Stimulated activated CD8-positive, alpha-beta memory T cell treated with anti-CD3 and anti-CD28 coated beads, Interleukin-4, amount 100 ng/mL, for 48 hours (primary cell): ENCODE data around the gene TSN.

Source experiments
- DNase-seq: peaks from one replicate; pipeline ENCODE4 v3.0.0-alpha.2; 2020

Gene TSN

GRCh38 chr2:121748202-121748601, 7.2 kb upstream of the TSN start:
- no peak for DNase-seq

DNA sequence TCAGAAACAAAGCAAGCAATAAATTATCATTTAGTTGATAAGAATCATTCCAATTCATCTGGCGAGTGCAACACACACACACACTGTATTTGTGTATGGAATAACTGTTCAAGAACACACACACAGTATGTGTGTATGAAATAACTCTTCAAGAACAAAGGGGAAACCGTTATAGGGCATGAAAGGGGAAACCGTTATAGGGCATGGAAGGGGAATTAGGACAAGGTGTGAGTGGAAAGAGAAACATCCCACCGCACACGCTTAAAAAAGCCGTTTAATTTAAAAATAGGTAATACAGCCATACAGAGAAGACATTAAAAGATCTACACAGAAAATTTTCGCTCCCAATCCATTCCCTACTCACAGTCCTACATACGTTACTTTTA, 607 bp upstream of the TSN start:
- no peak for DNase-seq

GRCh38 chr2:121764681-121765228, 9.3 kb downstream of the TSN start:
- DNase-seq: no peak

DNA sequence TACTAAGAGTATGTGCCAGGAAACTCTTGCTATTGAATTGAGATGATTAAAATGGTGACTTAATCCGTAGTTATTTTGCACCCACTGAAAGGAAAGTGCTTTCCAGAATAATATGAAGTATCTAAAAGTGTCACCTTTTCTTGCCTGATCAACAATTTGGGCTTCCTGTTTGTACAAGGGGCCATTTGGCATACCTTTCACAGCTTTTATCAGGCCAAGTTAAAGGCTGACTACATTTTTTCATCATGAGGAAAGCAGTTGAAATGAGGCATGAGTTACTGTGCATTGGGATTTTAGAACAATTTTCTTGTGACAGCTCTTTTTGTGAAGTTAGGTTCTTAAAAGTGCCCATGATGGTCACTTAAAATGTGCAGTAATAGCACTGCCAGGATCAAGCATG, 11.2 kb downstream of the TSN start:
- DNase-seq: no peak

DNA sequence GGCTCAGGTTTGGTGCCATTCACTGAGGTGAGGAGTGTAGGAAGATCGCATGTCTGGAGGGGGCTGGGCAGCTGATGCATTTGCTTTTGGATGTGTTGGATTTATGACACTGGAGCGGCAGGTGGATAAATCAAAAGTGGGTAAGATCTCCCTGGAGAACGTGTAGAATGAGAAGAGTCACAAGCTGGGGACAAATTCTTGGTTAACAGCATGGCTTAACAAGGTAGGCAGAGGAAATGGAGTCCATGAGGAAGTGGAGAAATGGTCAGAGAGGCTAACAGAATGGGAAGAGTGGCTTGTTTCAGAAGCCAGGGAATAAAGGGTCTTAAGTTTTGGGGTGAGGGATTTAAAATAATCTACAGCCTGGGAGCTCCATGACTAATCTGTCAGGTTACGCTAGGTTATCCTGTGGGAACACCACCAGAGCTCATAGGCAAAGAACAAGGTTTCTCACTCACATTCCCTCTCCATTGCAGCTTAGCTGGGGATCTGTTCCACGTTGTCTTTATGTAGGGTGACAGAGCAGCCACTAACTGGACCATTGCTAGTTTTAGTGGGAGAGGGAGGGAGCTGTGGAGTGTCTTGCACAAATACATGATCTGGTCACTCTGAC, 12.8 kb downstream of the TSN start:
- DNase-seq: no peak

DNA sequence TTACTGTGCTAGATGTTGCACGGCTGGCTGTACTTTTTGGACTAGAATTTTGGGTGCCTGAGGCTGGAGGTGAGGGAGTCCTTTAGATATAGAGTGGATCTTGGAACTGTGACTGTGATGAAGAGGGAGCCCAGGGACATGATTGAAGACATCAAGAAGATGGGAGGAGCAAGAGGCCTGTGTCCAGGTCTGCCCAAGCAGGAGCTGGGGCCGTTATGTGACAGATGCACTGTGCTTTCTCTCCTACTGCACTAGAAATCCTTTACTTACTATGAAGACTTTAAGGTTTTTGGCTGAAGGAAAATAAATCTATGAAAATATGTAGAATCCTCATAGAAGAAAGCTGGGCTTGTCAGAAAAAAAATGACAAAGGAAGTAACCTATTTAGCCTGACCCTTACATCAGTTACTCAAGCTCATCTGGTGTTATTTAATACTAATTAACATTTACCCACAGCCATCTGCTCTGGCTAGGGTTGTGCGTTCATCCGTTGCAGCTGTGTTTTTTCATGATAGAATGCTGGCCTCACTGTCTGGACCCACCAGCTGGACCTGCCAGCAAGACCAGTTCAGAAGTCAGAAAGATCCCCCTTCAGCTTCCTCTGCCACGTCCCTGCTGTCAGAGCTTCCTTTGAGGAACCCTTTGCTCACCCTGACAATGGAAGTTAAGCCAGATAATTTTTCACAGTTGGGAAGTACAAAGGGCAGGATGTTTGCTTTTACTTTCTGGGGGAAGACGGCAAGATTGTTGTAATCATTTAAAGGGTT, 16.7 kb downstream of the TSN start:
- DNase-seq: no peak

- DNase-seq: no peak
These were observed 18.8 kb downstream of the TSN start for GRCh38 chr2:121774235-121774634.

- DNase-seq: no peak
These were observed 20.9 kb downstream of the TSN start for GRCh38 chr2:121776361-121776760.

- no peak for DNase-seq
These were observed 21.6 kb downstream of the TSN start for GRCh38 chr2:121776885-121777698.

DNA sequence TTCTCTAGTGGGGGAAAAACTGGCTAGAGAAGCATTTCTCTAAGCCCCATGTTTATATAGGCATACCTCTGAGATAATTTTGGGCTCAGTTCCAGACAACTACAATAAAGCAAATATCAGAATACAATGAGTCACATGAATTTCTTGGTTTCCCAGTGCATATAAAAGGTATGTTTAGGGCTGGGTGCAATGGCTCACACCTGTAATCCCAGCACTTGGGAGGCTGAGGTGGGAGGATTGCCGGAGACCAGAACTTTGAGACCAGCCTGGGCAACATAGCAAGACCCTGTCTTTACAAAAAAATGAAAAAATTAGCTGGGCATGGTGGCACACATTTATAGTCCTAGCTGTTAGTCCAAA, 22.2 kb downstream of the TSN start:
- DNase-seq: no peak

- DNase-seq: no peak
These were observed 23.5 kb downstream of the TSN start for GRCh38 chr2:121778741-121779487.

DNA sequence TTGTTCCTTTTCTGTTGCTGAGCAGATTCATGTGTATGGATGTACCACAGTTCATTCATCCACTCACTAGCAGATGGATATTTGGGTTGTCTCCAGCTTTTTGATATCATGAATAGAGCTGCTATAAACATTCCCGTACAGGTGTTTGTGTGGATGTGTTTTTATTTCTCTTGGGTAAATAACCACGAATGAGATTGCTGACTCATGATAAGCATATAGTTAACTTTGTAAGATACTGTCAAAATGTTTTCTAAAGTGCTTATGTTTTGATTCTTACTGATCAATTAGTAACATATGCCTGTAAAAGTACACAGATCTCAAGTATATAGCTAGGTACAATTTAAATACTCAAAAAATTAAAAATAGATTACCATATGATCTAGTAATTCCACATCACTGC, 27.7 kb downstream of the TSN start:
- DNase-seq: no peak

- no peak for DNase-seq
These were observed 33.2 kb downstream of the TSN start for GRCh38 chr2:121788685-121789084.

DNA sequence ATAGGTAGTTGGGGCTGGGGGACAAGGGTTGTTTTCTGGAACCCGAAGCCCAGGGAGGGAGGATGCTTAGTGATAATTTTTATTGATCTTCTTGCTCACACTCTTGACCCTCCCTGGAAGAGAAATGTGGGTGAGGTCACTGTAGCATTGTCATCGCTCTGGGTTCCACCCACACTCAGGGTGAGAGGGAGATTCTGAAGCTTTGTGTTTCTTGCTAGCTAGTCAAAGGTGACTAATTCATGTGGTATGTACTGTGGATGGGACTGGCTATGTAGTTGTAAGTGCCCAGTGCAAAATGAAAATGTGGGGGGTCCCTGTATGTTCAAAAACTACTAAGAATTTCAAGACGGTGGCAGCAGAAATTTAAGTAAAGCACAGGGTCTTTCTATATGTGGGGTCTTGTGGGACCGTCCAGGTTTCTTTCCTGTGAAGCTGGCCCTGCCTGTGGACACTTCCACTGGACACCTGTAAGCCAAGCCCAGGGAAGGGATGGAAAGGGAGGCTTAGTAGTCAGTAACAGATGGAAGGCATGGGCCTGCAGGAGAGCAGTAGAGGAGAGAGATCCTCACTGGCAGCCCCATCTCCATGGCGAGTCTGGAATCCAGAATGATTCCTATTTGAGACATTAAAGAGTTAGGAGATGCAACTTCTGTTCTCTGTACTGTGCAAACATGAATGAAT, 35.0 kb downstream of the TSN start:
- no peak for DNase-seq

DNA sequence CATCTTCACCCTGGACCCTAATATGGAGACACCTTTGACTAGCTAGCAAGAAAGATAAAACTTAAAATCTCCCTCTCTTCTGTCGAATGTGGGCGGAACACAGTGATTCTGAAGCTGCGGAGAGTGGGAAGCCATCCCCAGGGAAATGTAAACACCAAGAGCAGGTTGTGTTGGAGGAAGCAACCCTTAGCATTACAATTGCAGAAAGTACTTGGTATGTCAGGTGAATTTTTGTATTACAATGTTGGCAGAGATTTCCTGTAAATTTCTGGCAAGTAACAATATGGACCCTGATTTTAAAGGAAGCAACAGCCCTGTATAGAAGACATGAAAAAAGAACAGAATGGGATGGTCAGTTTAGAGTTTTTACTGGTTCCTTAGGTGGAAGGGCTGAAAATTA, 35.8 kb downstream of the TSN start:
- DNase-seq: no peak

DNA sequence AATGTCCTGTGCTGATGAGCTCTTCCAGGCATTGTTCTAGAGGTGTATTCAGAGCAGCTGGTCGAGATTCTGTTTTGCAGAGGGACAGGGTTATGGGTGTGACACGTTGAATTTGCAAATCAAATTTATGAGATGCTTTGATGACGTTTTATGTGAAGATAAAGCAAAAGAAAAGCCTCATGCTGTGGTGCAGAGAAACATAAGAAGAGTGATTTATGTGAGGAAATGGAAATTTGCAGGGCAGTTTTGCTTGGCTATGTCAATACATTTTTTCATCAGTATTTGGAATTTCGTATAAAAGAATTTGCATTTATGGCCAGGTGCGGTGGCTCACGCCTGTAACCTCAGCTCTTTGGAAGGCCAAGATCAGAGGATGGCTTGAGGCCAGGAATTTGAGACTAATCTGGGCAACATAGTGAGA, 36.4 kb downstream of the TSN start:
- no peak for DNase-seq

GRCh38 chr2:121793816-121794215, 38.4 kb downstream of the TSN start:
- DNase-seq: no peak

- no peak for DNase-seq
These were observed 38.8 kb downstream of the TSN start for GRCh38 chr2:121794233-121794632.

DNA sequence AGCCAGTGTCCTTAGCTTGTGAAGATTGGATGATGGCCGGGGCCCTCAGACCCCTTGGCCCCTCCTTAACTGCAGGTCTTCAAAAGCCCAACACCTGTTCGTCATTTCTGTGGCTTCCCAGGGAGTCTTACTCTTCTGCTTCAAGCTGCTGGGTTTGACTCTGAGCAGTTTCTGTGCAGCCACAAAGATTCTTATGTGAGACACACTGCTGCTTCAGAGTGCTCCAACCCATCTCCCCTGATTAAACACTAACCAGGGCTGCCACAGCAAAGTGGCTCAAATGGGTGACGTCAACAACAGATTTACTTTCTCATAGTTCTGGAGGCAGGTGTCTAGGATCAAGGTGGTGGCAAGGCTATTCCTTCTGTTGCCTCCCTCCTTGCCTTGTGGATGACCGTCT, 40.8 kb downstream of the TSN start:
- DNase-seq: no peak

DNA sequence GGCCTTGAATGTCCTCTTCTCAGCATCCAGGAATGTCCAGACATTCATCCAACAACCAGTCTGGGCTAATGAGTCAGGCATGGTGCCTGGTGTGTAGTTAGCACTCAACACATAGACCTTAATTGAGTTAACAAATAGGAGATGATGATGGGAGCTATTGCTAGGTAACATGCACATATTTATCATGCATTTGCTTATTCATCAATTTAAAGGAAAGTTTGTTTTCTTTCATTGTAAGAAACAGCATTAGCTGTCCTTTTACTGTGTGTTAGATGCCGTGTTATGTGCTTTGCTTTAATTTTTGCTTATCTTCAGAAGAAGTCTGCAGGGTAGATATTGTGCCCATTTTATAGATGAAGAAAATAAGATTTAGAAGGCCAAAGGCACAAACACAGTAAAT, 43.2 kb downstream of the TSN start:
- no peak for DNase-seq

GRCh38 chr2:121801916-121802315, 46.5 kb downstream of the TSN start:
- no peak for DNase-seq

DNA sequence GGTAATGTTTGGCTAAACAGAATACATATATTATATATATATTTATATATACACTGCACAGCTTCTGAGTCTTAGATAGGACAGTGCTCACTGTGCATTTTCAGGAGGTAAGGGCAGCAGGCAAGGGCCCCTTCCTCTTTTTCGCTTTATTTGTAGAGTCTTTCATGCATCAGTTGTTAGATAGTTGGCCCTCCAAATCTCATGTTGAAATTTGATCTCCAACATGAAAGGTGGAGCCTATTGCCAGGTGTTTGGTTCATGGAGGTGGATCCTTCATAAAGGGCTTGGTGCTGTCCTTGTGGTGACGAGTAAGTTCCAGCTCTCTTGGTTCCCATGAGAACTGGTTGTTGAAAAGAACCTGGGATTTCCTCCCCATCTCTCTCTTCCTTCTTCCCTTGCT, 48.1 kb downstream of the TSN start:
- DNase-seq: no peak

DNA sequence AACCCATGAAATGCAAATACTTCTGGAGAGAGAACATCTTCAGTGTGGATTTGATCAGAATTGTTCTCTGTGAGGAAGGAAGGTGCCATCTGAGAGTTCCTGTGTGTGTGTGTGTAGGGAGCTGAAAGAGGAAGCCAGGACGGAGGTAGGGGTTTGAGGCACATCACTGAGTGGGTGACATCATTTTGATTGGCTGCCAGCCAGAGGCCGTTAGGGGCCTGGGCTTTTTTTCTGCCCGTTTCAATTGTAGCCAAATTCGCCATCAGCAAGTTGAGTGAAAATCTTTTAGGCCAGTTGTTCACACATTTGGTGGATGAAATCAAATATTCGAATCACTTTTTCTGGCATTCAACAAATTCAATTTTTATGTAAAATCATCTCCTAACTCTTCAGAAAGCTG, 48.9 kb downstream of the TSN start:
- DNase-seq: peak; percentile 29
